DND-41 (cell line): Measurements from ENCODE around the gene DVL2.

Experiments
- ATAC-seq: fragments of 200-7000 bp; cut with Tn5 transposase; 3 replicates; pipeline ENCODE4 v1.9.1; 2021; ENCODE audit warnings: low read depth; ENCODE audit not compliant: insufficient read depth
- DNase-seq: peaks from one replicate; pipeline ENCODE4 v3.0.0-alpha.2; 2020
- H2AFZ ChIP-seq: 2 replicates; pipeline ENCODE4 v1.6.0; 2012; ENCODE audit warnings: low read depth, low read length
- H3K27ac ChIP-seq: 2 replicates; pipeline ENCODE4 v1.5.1; 2012; ENCODE audit warnings: low read length, inconsistent platforms
- H3K27me3 ChIP-seq: fragments of 200-600 bp; sonication (generic); 2 replicates; pipeline ENCODE4 v1.6.0; 2012; ENCODE audit warnings: low read length, mild to moderate bottlenecking, inconsistent platforms; ENCODE audit not compliant: insufficient read depth, poor library complexity
- H3K36me3 ChIP-seq: 2 replicates; pipeline ENCODE4 v1.5.1; 2012; ENCODE audit warnings: low read length, inconsistent platforms; ENCODE audit not compliant: insufficient read depth
- H3K4me1 ChIP-seq: 2 replicates; pipeline ENCODE4 v1.5.1; 2012; ENCODE audit warnings: mild to moderate bottlenecking, low read length; ENCODE audit not compliant: insufficient read depth
- H3K4me2 ChIP-seq: 2 replicates; pipeline ENCODE4 v1.6.0; 2012; ENCODE audit warnings: mild to moderate bottlenecking, moderate library complexity, low read length, inconsistent platforms; ENCODE audit not compliant: insufficient read depth
- H3K4me3 ChIP-seq, 2 experiments: fragments of 200-600 bp in 1 of 2; shearing (Covaris generic) in 1 of 2; 2 replicates each; pipeline ENCODE4 v1.5.1; 2012 to 2016; ENCODE audit warnings: inconsistent platforms in 2 of 2, low read length in 2 of 2, mild to moderate bottlenecking in 2 of 2, low read depth in 1 of 2, moderate library complexity in 1 of 2
- H3K79me2 ChIP-seq: 2 replicates; pipeline ENCODE4 v1.6.0; 2012; ENCODE audit warnings: low read length, inconsistent platforms; ENCODE audit not compliant: insufficient read depth
- H3K9ac ChIP-seq: 2 replicates; pipeline ENCODE4 v1.6.0; 2012; ENCODE audit warnings: low read depth, mild to moderate bottlenecking, inconsistent platforms, low read length, moderate library complexity
- H3K9me3 ChIP-seq: 2 replicates; pipeline ENCODE4 v1.5.1; 2012; ENCODE audit warnings: low read length, moderate library complexity, mild to moderate bottlenecking, inconsistent platforms; ENCODE audit not compliant: insufficient read depth, severe bottlenecking
- H4K20me1 ChIP-seq: 2 replicates; pipeline ENCODE4 v1.6.0; 2012; ENCODE audit warnings: low read length; ENCODE audit not compliant: insufficient read depth
- CTCF ChIP-seq: IDR thresholded peaks from 2 replicates; pipeline ENCODE4 v1.5.1; 2012; ENCODE audit warnings: borderline replicate concordance, low read length, moderate library complexity, mild to moderate bottlenecking; ENCODE audit not compliant: poor library complexity, severe bottlenecking; ENCODE audit errors: extremely low read depth
- EZH2 ChIP-seq: IDR thresholded peaks from 3 replicates; pipeline ENCODE4 v1.6.1; 2012; ENCODE audit warnings: borderline replicate concordance, low read depth, mild to moderate bottlenecking, moderate library complexity, low read length, inconsistent platforms; ENCODE audit not compliant: severe bottlenecking

DVL2 gene

GRCh38 chr17:7214300-7215135 is 19.8 kb downstream of the DVL2 start:
- H3K9ac ChIP-seq: peak overlapping the region; percentile 45
- peak overlapping the region; percentile 71 for H3K4me2 ChIP-seq
- peaks cover 21% of the 10 kb centered on the region for H3K79me2 ChIP-seq
- peak overlapping the region in 1 of 2 experiments; percentile 56; a peak in 3 of 4 replicates for H3K4me3 ChIP-seq
- H3K36me3 ChIP-seq: no peaks in the 10 kb centered on the region
- H3K27ac ChIP-seq: peak overlapping the region; percentile 72
- TF ChIP-seq CTCF: peak; percentile 76
- TF ChIP-seq EZH2: no peak
- DNase-seq (peak; percentile 100), ATAC-seq (peak; percentile 81)
- H3K4me1 ChIP-seq: peaks cover 60% of the 10 kb centered on the region
- no peaks in the 10 kb centered on the region for H3K27me3 ChIP-seq
- H2AFZ ChIP-seq: peak overlapping the region; percentile 57
- no peaks in the 10 kb centered on the region for H4K20me1 ChIP-seq
- no peaks in the 10 kb centered on the region for H3K9me3 ChIP-seq

- no peaks in the 10 kb centered on the region for H4K20me1 ChIP-seq
- H2AFZ ChIP-seq: peak overlapping the region; percentile 57
- H3K27ac ChIP-seq: peak overlapping the region; percentile 72
- peak overlapping the region; percentile 45 for H3K9ac ChIP-seq
- TF ChIP-seq CTCF: peak; percentile 90
- TF ChIP-seq EZH2: no peak
- peak overlapping the region; percentile 71 for H3K4me2 ChIP-seq
- DNase-seq: peak; percentile 86
- peak; percentile 6 for ATAC-seq
- H3K4me1 ChIP-seq: peaks cover 54% of the 10 kb centered on the region
- no peaks in the 10 kb centered on the region for H3K36me3 ChIP-seq
- no peaks in the 10 kb centered on the region for H3K9me3 ChIP-seq
- H3K4me3 ChIP-seq: peak overlapping the region in 1 of 2 experiments; percentile 56; a peak in 3 of 4 replicates
- H3K27me3 ChIP-seq: no peaks in the 10 kb centered on the region
- peaks cover 21% of the 10 kb centered on the region for H3K79me2 ChIP-seq
These were observed 20.4 kb downstream of the DVL2 start for GRCh38 chr17:7213895-7214299.

- DNase-seq (no peak), ATAC-seq (no peak)
- H3K4me1 ChIP-seq: peaks cover 36% of the 10 kb centered on the region
- peaks cover 17% of the 10 kb centered on the region for H3K79me2 ChIP-seq
- no peaks in the 10 kb centered on the region for H3K36me3 ChIP-seq
- H4K20me1 ChIP-seq: no peaks in the 10 kb centered on the region
- no peaks in the 10 kb centered on the region for H3K9me3 ChIP-seq
- TF ChIP-seq EZH2 (no peak), CTCF (no peak)
- no peak overlapping the region for H3K27ac ChIP-seq
- H2AFZ ChIP-seq: no peak overlapping the region
- H3K4me2 ChIP-seq: no peak overlapping the region
- no peaks in the 10 kb centered on the region for H3K27me3 ChIP-seq
- H3K9ac ChIP-seq: no peak overlapping the region
- H3K4me3 ChIP-seq: no peak overlapping the region
These were observed 22.6 kb downstream of the DVL2 start for GRCh38 chr17:7211491-7212273.
